ENCODE data around the gene PFN3. TPM values are rescaled to one million over a fixed set of nuclear protein-coding genes. Genes with fewer than 3 reads are reported as not detected.

PFN3 gene
- total and polyA plus RNA-seq, 4 donors: not detected

DNA sequence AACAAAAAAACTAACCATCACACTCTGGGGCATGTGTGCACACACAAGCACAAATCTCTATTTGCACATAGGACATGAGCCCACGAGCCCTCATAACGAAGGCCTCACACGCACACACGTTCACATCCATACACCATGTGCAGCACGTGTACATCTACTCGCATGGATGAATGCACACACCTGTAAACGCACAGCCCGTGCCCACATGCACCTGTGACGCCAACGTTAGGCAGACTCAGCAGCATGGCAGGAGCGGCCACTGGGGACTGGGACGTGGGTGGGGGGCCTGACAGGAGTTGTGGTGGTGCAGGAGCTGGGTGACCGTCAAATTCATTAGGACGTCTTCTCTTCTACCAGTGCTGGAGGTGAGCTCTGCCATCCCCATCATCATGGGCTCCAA lies 13.1 kb downstream of the PFN3 start:
- Histone ChIP-seq H3K4me1 (ENCODE audit: control insufficient read depth in 5 of 5, insufficient read depth in 5 of 5, low read length in 5 of 5) (peaks cover 0 to 9% (median 0%) of the 10 kb centered on the region in 5 donors), H3K27ac (ENCODE audit: low read depth in 1 of 2, low read length in 1 of 2) (no peak overlapping the region), H3K4me3 (no peak overlapping the region), H3K9me3 (ENCODE audit: control insufficient read depth in 4 of 4, insufficient read depth in 3 of 4, low read length in 3 of 4) (no peaks in the 10 kb centered on the region), H3K27me3 (ENCODE audit: control insufficient read depth in 3 of 3, insufficient read depth in 3 of 3, low read length in 2 of 3) (peaks cover 0 to 6% (median 0%) of the 10 kb centered on the region in 3 donors), H3K9ac (ENCODE audit: insufficient read depth in 1 of 2, low read length in 2 of 2) (no peak overlapping the region), H3K36me3 (ENCODE audit: control insufficient read depth in 4 of 4, insufficient read depth in 4 of 4, low read length in 4 of 4) (no peaks in the 10 kb centered on the region)
- WGBS, 2 donors: 89 to 95% methylated on average over 14 of the region's 14 CpGs
- ATAC-seq (ENCODE audit: insufficient read depth, low FRiP score) (no peak), DNase-seq (no peak)
- TF ChIP-seq, protein P1, sequence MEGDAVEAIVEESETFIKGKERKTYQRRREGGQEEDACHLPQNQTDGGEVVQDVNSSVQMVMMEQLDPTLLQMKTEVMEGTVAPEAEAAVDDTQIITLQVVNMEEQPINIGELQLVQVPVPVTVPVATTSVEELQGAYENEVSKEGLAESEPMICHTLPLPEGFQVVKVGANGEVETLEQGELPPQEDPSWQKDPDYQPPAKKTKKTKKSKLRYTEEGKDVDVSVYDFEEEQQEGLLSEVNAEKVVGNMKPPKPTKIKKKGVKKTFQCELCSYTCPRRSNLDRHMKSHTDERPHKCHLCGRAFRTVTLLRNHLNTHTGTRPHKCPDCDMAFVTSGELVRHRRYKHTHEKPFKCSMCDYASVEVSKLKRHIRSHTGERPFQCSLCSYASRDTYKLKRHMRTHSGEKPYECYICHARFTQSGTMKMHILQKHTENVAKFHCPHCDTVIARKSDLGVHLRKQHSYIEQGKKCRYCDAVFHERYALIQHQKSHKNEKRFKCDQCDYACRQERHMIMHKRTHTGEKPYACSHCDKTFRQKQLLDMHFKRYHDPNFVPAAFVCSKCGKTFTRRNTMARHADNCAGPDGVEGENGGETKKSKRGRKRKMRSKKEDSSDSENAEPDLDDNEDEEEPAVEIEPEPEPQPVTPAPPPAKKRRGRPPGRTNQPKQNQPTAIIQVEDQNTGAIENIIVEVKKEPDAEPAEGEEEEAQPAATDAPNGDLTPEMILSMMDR (IDR thresholded peaks at IDR 0.05; ENCODE audit: control extremely low read depth, extremely low read depth): no peak

- Histone ChIP-seq H3K27me3 (ENCODE audit: control insufficient read depth in 3 of 3, insufficient read depth in 3 of 3, low read length in 2 of 3) (peaks cover 0 to 6% (median 0%) of the 10 kb centered on the region in 3 donors), H3K9ac (ENCODE audit: insufficient read depth in 1 of 2, low read length in 2 of 2) (no peak overlapping the region), H3K9me3 (ENCODE audit: control insufficient read depth in 4 of 4, insufficient read depth in 3 of 4, low read length in 3 of 4) (no peaks in the 10 kb centered on the region), H3K4me1 (ENCODE audit: control insufficient read depth in 5 of 5, insufficient read depth in 5 of 5, low read length in 5 of 5) (peaks cover 0 to 10% (median 0%) of the 10 kb centered on the region in 5 donors), H3K27ac (ENCODE audit: low read depth in 1 of 2, low read length in 1 of 2) (no peak overlapping the region), H3K36me3 (ENCODE audit: control insufficient read depth in 4 of 4, insufficient read depth in 4 of 4, low read length in 4 of 4) (no peaks in the 10 kb centered on the region), H3K4me3 (no peak overlapping the region)
- no peak for ATAC-seq (ENCODE audit: insufficient read depth, low FRiP score)
- WGBS, 2 donors: 87 to 91% methylated on average over 8 of the region's 8 CpGs
- DNase-seq: no peak
- TF ChIP-seq, protein P1 (IDR thresholded peaks at IDR 0.05; ENCODE audit: control extremely low read depth, extremely low read depth): no peak
These were observed 13.9 kb downstream of the PFN3 start for GRCh38 chr5:177386542-177386941.

DNA sequence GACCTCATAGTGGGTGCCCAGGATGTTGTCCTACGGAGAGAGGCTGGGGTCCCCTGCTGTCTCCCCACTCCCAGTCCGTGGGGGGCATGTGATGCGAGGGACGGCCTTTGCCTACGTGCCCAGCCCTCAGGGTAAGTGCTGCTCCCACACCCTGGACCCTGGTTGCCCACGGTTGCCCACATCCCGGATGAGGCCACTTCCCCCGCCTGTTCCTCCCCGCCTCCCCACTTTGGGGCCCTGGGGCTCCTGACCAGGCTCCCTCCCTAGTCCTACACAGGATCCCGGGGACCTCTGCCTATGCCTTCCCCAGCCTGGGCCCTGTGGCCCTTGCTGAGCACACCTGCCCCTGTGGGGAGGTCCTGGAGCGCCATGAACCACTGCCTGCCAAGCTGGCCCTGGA lies 14.7 kb downstream of the PFN3 start:
- no peak for ATAC-seq (ENCODE audit: insufficient read depth, low FRiP score)
- 52 to 54% methylated on average over 11 of the region's 11 CpGs for WGBS, 2 donors
- Histone ChIP-seq H3K27me3 (ENCODE audit: control insufficient read depth in 3 of 3, insufficient read depth in 3 of 3, low read length in 2 of 3) (peaks cover 0 to 6% (median 0%) of the 10 kb centered on the region in 3 donors), H3K4me3 (no peak overlapping the region), H3K27ac (ENCODE audit: low read depth in 1 of 2, low read length in 1 of 2) (no peak overlapping the region), H3K36me3 (ENCODE audit: control insufficient read depth in 4 of 4, insufficient read depth in 4 of 4, low read length in 4 of 4) (no peaks in the 10 kb centered on the region), H3K9me3 (ENCODE audit: control insufficient read depth in 4 of 4, insufficient read depth in 3 of 4, low read length in 3 of 4) (no peaks in the 10 kb centered on the region), H3K4me1 (ENCODE audit: control insufficient read depth in 5 of 5, insufficient read depth in 5 of 5, low read length in 5 of 5) (peaks cover 0 to 7% (median 0%) of the 10 kb centered on the region in 5 donors), H3K9ac (ENCODE audit: insufficient read depth in 1 of 2, low read length in 2 of 2) (no peak overlapping the region)
- no peak for DNase-seq
- TF ChIP-seq, protein P1 (IDR thresholded peaks at IDR 0.05; ENCODE audit: control extremely low read depth, extremely low read depth): no peak

GRCh38 chr5:177384134-177384533 lies 16.3 kb downstream of the PFN3 start, which contains the start of gene SLC34A1:
TSS of gene SLC34A1 (plus strand) at chr5:177384434. CDS start at chr5:177385742, 1,308 bp downstream.
- Histone ChIP-seq H3K4me1 (ENCODE audit: control insufficient read depth in 5 of 5, insufficient read depth in 5 of 5, low read length in 5 of 5) (peaks cover 0 to 3% (median 0%) of the 10 kb centered on the region in 5 donors), H3K9me3 (ENCODE audit: control insufficient read depth in 4 of 4, insufficient read depth in 3 of 4, low read length in 3 of 4) (no peaks in the 10 kb centered on the region), H3K9ac (ENCODE audit: insufficient read depth in 1 of 2, low read length in 2 of 2) (no peak within 1 kb of the TSS), H3K4me3 (no peak within 1 kb of the TSS), H3K27ac (ENCODE audit: low read depth in 1 of 2, low read length in 1 of 2) (no peak within 1 kb of the TSS), H3K36me3 (ENCODE audit: control insufficient read depth in 4 of 4, insufficient read depth in 4 of 4, low read length in 4 of 4) (no peaks in the 10 kb centered on the region), H3K27me3 (ENCODE audit: control insufficient read depth in 3 of 3, insufficient read depth in 3 of 3, low read length in 2 of 3) (peaks cover 0 to 6% (median 0%) of the 10 kb centered on the region in 3 donors)
- 70 to 86% methylated on average over 4 of the region's 4 CpGs for WGBS, 2 donors
- no peak for ATAC-seq (ENCODE audit: insufficient read depth, low FRiP score)
- no peak for DNase-seq
- TF ChIP-seq, protein P1 (IDR thresholded peaks at IDR 0.05; ENCODE audit: control extremely low read depth, extremely low read depth): no peak

All from lung (tissue), 12 donors.